Measurements from ENCODE around the gene BPHL. TPM values are rescaled to one million over a fixed set of nuclear protein-coding genes. Genes with fewer than 3 reads are reported as not detected.
"Not testable (repeated sequence)": the region's sequence is repeated elsewhere in the genome, so short reads cannot be mapped to it uniquely, and the experiment has no call there.

Gene BPHL
- total RNA-seq, 1 donor from 2014 or later, result 26.5 TPM

DNA sequence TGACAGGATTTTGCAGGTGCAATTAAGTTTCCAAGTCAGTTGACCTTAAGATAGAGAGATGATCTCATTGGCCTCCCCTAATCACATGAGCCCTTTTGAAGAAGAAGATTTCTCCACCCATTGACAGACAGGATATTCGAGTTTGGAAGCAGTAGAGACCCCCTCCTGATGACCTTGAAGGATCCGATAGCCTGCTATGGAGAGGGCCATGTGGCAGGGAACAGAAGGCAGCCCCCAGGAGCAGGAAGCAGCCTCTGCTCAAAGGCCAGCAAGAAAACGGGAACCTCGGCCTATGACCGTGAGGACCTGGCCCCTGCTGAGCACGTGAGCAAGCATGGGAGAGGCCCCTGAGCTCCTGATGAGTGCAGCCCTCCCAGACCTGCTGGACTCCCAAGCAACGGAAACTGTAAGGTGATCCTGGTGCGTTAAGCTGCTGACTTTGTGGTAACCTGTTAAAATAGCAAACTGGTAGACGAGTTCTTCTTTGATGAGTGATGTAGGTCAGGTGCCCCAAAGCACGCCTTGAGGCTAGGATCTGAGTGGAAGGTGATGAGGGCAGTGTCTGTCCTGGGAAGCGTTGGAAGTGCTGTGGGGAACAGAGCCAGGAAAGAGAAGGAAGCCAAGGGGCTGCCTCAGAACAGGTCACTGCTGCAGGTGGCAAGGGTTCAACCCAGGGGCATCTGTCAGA is 57.3 kb downstream of the BPHL start:
- FAIRE-seq, result no peak
- DNase-seq (ENCODE audit: low spot score in 2 of 2), result no peak

DNA sequence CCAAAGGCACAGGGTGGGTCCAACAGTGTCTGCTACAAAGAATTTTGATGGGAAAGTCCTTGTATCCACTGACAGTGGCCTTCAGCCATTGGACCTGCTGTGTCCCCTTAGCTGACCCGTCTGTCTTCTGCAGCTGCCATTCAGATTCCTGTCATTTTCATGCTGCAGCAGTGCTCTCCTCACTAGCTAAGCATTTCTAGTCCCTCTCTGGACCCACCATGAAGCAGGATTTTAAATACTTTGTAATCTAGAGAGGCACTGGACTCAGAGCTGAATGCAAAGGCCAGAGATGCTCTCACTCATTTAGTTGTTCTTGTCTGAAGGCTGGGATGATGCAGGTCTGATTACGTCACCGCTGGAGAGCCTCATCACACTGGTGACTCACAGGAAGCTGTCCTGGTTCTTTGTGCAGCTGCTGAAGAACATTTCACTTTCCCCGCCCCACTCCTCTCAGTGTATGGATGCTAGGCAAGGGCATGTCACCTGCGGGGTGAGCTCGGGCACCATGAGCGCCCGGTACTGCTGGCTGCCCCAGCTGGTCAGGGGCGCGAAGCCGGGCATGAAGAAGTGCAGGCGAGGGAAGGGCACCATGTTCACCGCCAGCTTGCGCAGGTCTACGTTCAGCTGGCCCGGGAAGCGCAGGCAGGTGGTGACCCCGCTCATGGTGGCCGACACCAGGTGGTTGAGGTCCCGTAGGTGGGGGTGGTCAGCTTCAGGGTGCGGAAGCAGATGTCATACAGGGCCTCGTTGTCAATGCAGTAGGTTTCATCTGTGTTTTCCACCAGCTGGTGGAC is 58.2 kb downstream of the BPHL start:
- DNase-seq (ENCODE audit: low spot score in 2 of 2) (peak in 1 of 2 donors; percentile 58), FAIRE-seq (no peak)

DNA sequence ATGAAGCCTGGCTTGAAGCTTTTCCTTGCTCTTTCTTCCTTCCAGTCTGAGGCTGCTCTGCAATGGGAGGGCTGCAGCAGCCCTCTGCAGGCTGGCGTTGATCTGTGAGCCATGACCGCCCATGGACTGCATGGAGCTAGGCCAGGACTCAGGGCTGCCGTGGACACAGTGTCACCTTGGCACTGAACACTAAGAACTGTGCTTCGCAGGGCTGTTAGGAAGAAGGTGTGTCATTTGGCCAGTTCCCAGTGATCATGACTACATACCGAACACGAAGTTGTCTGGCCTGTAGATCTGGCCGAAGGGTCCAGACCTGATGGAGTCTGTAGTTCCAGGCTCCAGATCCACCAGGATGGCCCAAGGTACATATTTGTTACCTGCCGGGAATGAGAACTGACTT is 60.2 kb downstream of the BPHL start:
- FAIRE-seq; DNase-seq (ENCODE audit: low spot score in 2 of 2): not testable (repeated sequence)

DNA sequence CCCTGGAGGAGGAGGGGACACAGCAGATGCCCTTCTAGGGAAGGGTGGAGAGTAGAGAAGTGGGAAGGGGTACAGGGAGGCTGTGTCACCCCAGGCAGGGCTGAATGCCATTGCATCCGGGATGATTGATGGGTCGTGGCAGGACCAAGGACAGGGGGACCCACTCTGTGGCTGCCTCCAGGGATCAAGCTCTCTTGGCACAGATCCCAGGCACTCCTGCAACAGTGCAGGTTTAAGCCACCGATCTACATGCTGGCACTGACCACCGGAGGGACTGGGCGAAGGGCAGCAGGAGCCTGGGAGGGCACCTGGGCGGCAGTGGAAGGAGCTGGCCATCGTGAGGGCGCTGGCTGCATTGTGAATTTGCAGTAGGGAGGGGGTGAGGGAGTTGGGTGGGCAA is 61.4 kb downstream of the BPHL start:
- DNase-seq (ENCODE audit: low spot score in 2 of 2); FAIRE-seq: not testable (repeated sequence)

DNA sequence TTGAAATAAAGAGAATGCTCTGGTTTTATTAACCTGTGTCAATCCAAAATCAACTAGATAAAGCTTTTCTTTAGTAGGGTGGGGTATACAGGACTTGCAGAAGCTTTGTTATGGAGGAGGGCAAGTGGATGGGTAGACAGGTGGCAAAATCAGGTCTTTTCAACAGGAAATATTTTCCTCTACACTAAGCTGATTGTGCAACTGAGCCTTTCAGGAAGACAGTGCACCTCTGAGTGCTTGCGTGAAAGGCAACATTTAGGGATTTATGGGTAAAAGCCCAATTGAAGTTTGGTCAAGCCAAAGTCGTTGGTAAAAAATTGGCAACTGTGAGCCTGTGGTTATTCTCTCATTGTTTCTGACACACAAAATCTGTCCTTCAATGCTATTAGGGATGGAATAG is 62.6 kb downstream of the BPHL start:
- FAIRE-seq, result no peak
- no peak for DNase-seq (ENCODE audit: low spot score in 2 of 2)

DNA sequence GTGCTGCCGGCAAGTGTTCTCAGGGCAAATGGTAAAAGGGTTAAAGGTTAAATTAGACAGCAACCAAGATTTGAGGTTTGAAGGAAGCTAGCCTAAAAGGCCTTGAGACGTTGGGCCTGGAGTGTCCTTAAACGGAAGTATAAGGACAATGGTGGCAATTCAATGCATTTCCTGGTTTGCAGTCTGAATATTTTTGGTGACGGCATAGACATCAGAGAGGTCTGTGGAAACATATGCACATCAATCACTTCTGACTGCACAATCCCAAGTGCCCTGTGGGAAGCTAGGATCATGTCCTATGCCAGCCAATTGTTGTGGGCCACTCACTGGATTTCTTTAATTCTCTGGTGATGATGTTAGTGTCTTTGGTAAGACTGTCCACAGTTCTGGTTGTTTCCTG is 64.6 kb downstream of the BPHL start:
- FAIRE-seq (no peak), DNase-seq (ENCODE audit: low spot score in 2 of 2) (no peak)

DNA sequence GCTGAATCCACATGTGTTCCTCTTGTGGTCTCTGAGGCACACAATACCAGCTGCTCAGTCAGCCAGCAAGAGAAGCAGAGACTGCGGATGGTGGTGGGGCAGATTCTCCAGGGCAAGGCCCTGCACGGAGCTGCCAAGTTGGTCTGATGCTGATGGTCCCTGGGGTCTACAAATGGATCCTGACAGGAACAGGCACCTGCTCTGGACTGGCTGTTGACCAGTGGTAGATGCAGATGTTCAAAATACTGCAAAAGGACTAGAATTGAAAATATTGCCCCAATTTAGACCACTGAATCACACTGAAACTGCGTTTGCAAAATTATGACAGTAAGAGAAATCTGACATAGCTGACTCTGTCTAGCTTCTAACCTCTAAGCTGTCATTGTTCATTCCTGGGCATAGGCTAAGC is 68.5 kb downstream of the BPHL start:
- no peak for FAIRE-seq

DNA sequence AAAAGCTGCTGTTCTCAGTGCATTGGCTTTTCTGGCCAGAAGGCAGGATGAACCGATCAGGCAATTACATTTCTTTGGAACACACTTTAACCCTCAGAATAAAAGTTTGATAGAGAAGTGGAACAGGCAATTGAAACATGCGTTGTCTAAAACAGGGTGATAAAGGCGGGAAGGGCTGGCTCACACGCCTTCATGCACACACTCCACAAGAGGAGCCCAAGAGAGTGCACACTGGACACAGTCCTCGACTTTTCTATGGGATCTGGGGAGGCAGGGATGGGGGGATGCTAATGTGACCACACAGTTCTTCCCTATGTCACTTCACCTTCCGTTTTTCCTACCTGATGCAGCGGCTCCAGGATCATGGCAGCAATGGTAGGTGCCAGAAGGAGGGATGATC is 69.8 kb downstream of the BPHL start:
- DNase-seq (ENCODE audit: low spot score in 2 of 2) (no peak), FAIRE-seq (no peak)

More for the DNA sequence above, 68.5 kb downstream of the BPHL start:
- no peak for DNase-seq (ENCODE audit: low spot score in 2 of 2)

DNA sequence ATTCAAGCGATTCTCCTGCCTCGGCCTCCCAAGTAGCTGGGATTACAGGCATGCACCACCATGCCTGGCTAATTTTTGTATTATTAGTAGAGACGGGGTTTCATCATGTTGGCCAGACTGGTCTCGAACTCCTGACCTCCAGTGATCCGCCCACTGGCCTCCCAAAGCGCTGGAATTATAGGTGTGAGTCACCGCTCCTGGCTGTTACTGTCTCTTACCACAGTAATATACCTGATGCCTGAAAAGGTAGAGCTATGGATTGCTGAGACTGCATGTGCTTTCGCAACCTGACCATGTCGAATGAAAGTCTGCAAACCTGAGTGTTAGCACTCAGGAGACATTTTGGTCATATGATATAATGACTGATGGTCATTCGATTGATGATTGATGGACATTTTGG is 70.7 kb downstream of the BPHL start:
- not testable (repeated sequence) for FAIRE-seq; DNase-seq (ENCODE audit: low spot score in 2 of 2)

DNA sequence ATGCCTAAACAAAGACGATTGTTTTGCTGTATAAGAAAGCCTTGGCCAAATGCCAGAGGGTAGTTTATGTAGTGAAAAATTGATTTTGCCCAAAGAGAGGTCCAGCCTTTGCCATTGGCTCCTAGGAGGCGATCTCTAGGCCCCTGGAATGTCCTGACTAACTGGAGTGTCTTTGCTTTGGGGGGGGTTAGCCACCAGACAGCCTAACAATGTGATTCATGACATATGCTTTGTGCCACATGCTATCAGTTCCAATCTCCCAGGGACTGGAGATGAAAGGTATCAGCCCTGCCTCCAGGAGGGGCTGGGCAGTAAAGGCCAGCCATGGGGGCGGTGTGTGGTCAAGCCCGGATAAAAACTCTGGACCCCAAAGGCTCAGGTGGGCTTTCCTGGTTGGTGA is 71.5 kb downstream of the BPHL start:
- DNase-seq (ENCODE audit: low spot score in 2 of 2) (no peak), FAIRE-seq (no peak)

DNA sequence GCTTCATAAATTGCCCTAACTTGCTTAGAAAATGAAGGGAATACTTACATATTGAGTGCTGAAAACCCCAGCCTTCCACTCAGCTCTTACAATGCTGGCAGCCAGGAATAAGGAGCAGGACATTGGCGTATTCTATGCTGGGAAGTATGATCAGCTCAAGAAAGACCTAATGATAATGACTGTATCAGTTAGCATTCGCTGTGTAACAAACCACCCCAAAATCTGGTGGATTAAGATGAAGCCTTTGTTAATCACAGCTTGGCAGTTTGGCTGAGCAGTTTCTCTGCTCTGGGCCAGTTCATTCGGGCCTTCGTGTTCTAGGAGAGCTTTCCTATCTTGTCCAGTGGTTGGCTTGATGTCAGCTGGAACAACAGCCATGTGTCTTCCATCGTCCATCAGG is 72.3 kb downstream of the BPHL start:
- DNase-seq (ENCODE audit: low spot score in 2 of 2) (no peak), FAIRE-seq (no peak)

DNA sequence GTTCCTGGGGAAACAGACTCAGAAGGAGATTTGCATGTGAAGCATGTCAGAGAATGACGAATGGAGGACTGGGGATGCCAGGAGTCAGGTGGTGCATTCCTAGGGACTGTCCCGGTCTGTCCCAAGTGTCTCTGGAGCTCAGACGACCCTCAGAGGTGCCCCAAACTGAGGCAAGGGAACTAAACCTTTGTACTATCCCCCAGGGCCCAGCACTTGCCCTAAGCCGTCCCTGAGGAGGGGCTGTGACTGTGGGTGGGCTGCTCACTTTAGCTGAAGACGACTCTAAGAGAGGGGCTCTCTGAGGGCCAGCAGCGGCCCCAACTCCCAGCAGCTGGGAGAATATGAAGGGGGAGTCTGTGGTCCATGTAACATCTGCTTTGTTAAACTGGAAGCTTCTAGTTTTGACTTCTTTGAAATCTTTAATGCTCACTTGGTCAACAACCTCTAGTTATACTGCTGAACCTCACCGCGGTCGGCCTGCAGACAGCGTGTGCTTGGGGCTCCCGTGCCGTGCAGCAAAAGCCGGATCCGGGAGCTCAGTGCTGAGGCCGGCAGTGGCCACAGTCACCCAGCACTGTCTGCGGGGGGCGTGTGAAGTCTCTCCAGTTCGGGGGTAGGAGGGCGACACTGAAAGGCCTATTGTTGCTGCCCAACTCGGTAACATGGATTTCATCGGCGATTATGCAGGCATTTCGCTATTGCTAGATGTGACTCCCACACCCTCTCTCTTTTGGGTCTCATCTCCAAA is 74.8 kb downstream of the BPHL start:
- DNase-seq (ENCODE audit: low spot score in 2 of 2) (peak in 1 of 2 donors; percentile 28), FAIRE-seq (no peak)

DNA sequence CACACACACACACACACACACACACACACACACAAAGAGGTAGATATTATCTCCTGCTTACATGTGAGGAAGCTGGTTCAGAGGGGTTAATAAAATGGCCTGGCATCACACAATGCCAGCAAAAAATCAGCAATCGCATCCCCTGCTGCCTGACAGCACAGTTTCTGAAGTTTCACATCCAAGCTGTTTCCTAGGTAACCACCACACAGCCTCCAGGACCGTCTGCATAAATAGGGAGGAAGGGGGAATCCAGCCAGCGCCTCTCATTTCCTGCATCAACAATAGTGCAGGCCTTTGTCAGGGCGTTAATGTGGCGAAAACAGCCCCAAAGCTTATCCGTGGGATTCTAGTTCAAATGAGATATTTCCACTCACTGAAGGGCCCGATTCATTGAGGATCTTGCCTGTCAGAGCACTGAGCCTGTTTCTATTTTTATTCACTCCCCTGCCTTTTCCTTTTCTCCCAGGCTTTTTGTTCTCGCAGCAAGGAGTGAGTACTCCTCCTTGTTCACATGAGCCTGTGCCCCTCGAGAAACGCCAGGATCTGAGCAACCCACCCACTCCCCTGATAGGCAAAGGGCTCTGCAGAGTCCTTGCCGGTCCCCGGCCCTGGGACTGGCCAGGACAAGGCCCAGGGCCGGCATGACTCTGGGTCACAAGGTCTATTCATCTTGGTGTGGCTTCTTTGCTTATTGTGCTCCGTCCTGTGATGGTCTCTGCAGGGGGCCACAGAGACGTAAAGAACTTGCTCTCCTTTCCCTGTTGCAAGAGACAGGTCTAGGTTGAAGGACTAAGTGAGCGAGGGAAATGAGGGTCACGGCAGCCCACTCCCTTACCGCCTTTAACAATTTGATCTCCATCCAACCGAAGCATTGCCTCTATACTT is 76.3 kb downstream of the BPHL start:
- peak; percentile 41 to 53 for DNase-seq (ENCODE audit: low spot score in 2 of 2)
- no peak for FAIRE-seq

DNA sequence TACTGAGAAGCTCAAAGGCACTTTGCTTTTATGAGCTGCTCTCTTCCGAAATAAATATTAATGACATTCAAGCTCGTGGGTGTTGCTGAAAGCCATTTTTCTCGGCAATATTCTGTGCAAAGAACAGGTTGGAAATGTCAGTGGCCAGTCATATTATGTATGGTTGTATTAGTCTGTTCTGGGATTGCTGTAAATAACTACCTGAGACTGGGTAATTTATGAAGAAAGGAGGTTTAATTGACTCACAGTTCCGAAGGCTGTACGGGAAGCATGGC is 76.8 kb downstream of the BPHL start:
- FAIRE-seq (no peak), DNase-seq (ENCODE audit: low spot score in 2 of 2) (no peak)

DNA sequence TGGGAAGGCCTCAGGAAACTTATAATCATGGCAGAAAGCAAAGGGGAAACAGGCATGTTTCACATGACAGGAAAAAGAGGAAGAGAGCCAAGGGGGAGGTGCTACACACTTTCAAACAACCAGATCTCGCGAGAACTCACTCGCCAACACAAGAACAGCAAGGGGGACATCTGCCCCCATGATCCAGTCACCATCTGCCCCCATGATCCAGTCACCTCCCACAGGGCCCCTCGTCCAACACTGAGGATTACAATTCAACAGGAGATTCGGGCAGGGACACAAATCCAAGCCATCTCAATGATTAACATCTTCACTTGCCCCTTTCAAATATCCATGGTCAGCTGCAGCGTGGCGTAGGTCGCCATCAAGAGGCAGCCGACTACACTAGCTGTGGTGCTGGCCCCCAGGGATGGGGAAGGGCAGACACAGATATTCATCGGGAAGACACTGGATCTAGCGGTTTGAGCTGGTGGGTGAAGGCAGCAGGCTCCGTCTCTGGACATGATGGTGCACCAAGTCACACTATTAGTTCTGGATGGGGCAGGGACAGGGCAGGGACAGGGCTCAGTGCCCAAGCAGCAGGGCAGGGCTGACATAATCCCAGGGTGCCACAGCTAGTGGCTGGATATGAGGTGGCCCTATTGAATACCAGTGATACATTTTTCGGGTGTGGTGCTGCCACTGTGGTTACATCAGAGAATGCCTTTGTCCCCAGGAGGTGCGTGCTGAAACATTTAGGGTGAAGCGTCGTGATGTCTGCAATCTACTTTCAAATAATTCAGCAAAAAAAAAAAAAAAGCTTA is 77.4 kb downstream of the BPHL start:
- FAIRE-seq (no peak), DNase-seq (ENCODE audit: low spot score in 2 of 2) (no peak)

DNA sequence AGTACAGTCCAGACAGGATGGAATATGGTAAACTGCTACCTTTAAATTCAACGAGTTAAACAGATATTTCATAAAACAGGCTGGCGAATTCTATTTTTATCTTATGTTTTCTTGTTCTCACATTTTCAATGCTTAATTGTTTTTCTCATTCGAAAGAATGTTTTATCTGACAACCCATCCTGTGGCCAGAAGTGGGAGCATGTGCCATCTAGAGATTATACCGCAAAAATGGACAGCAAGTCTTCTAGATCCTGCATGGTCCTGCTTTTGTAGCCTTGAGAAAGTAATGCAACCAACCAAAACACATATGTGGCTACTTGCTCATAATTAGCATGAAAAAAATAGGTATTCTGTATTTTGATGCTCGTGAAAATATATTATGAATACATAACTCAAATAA is 78.3 kb downstream of the BPHL start:
- DNase-seq (ENCODE audit: low spot score in 2 of 2) (no peak), FAIRE-seq (no peak)

DNA sequence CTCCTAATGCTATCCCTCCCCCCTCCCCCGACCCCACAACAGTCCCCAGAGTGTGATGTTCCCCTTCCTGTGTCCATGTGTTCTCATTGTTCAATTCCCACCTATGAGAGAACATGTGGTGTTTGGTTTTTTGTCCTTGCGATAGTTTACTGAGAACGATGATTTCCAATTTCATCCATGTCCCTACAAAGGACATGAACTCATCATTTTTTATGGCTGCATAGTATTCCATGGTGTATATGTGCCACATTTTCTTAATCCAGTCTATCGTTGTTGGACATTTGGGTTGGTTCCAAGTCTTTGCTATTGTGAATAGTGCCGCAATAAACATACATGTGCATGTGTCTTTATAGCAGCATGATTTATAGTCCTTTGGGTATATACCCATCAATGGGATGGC is 79.2 kb downstream of the BPHL start:
- not testable (repeated sequence) for DNase-seq (ENCODE audit: low spot score in 2 of 2); FAIRE-seq

DNA sequence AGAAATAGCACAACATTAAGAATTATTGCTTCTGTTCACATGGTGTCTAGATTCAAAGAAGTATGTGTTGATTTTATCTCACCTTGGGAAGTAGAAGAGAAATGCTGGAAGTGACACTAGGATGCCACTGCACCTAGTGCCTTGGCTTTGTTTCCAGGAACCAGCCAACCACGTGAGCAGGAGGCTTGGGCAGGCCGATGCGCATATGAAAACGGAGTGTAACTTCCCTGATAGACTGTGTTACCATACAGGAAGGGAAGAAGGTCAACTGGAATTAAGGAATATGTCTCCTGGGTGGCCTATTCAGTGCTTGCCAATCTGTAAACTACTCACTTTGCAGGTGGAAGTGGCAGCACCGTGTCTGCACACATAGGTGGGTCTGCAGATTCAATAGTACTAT is 80.9 kb downstream of the BPHL start:
- DNase-seq (ENCODE audit: low spot score in 2 of 2) (no peak), FAIRE-seq (no peak)

DNA sequence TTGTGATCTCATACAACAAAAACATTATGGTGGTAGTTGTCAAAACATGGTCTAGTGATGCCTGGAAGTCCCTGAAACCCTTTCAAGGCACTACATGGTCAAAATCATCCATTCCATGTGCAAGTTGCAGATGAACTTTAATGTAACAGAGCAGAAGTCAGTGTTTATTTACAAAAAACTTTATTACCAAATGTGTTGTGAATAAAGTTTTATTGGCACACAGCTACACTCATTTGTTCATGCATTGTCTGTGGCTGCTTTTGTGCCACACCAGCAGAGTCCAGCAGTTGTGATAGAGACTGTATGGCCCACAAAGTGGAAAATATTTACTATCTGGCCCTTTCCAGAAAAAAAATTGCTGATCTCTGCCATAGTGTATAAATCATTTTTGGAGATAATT is 82.2 kb downstream of the BPHL start:
- no peak for DNase-seq (ENCODE audit: low spot score in 2 of 2)
- FAIRE-seq, result no peak

DNA sequence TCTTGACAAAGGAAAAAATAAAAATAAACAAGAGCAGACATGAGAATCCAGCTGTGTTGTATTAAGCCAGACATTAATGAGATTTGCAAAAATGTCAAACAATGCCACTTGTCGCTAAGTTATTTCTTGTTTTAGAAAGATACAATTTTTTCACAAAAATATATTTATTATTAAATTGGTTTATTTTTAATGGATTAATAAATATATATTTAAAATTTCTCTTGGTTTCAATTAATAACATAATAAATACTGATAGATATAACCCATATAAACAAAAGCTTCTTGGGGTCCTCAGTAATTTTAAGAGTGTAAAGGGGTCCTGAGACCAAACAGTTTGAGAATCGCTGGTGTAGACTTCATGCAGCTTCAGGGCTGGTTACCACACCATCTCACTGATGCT is 82.9 kb downstream of the BPHL start:
- no peak for FAIRE-seq

More for the DNA sequence above, 82.9 kb downstream of the BPHL start:
- no peak for DNase-seq (ENCODE audit: low spot score in 2 of 2)
